Kidney (tissue), 14 donors: ENCODE data around the gene TNS3. TPM values are rescaled to one million over a fixed set of nuclear protein-coding genes. Genes with fewer than 3 reads are reported as not detected.

Source experiments
- DNase-seq, 5 donors: peaks; one replicate each; pipeline ENCODE4 v3.0.0-alpha.2; 2013 to 2020
- FAIRE-seq: peaks from 2 replicates; lab custom pipeline; 2012; peaks lifted over from hg19 to GRCh38; lab: Jason Lieb, UNC
- H3K27ac ChIP-seq, 2 donors: one replicate each; pipeline ENCODE4 v1.7.0; 2013; ENCODE audit warnings: low read depth in 2 of 2, low read length in 2 of 2, inconsistent platforms in 1 of 2
- H3K27me3 ChIP-seq: one replicate; pipeline ENCODE4 v1.7.1; 2013; ENCODE audit warnings: low read length, inconsistent platforms; ENCODE audit not compliant: control insufficient read depth, insufficient read depth
- H3K36me3 ChIP-seq, 3 donors: one replicate each; pipeline versions ENCODE4 v1.7.0 to v1.7.1; 2013; ENCODE audit warnings: low read length in 3 of 3, control low read depth in 1 of 3, inconsistent platforms in 1 of 3; ENCODE audit not compliant: insufficient read depth in 3 of 3, control insufficient read depth in 2 of 3
- H3K4me1 ChIP-seq, 3 donors: one replicate each; pipeline versions ENCODE4 v1.7.0 to v1.7.1; 2013; ENCODE audit warnings: low read length in 3 of 3, inconsistent platforms in 1 of 3, low read depth in 1 of 3; ENCODE audit not compliant: control insufficient read depth in 2 of 3, insufficient read depth in 2 of 3
- H3K4me3 ChIP-seq, 3 donors: one replicate each; pipeline versions ENCODE4 v1.7.0 to v1.8.1; 2013; ENCODE audit warnings: low read length in 3 of 3, control low read depth in 1 of 3, inconsistent platforms in 1 of 3
- H3K9ac ChIP-seq, 3 donors: one replicate each; pipeline versions ENCODE4 v1.7.0 to v1.7.1; 2013; ENCODE audit warnings: low read length in 3 of 3, control low read depth in 1 of 3, inconsistent platforms in 1 of 3
- H3K9me3 ChIP-seq, 3 donors: one replicate each; pipeline versions ENCODE4 v1.7.0 to v1.7.1; 2013; ENCODE audit warnings: low read length in 3 of 3, control low read depth in 1 of 3, inconsistent platforms in 1 of 3; ENCODE audit not compliant: control insufficient read depth in 2 of 3, insufficient read depth in 1 of 3
- CTCF ChIP-seq: IDR thresholded peaks from 3 replicates; pipeline ENCODE4 v1.5.1; 2012; ENCODE audit warnings: mild to moderate bottlenecking, moderate library complexity, borderline replicate concordance; ENCODE audit not compliant: insufficient read depth; ENCODE audit errors: extremely low read depth
- intact Hi-C: fragments of 100-400 bp; cut with DNase I; formaldehyde crosslinking; loops from one replicate; pipeline ENCODE4 v1.11.1; 2022
- polyA plus RNA-seq: library from polyadenylated mRNA; stranded (reverse); fragments of 350-450 nt; fragmentation: Illumina TruSeq; extraction: RNeasy Lipid Tissue Mini Kit (QIAGEN cat#74804); gene quantifications from one replicate; pipeline ENCODE4 v1.2.3, GENCODE V29; 2014; ENCODE audit warnings: low read depth, low replicate concordance; ENCODE audit not compliant: insufficient read depth
- total RNA-seq: library from RNA; stranded (reverse); fragmentation: NEBNext Ultra II Directional; extraction: Animal tissue kit (Norgen Biotek cat#: 25700); gene quantifications from one replicate; pipeline ENCODE4 v1.2.1, GENCODE V29; 2021
- donor health status: control.
- donor health status: control.
- donor health status: control.
- donor health status: control.
- donor health status: control.
- donor health status: DM: yes; HTN: yes; CAD: no.
- donor health status: Normal renal cell carcinoma (clear cell type).

Gene TNS3
- total and polyA plus RNA-seq, 2 donors from 2014 or later, result 38.4 to 198 TPM

GRCh38 chr7:47231627-47232026 is 350.3 kb downstream of the TNS3 start:
- Histone ChIP-seq H3K4me3 (no peak overlapping the region), H3K36me3 (no peaks in the 10 kb centered on the region), H3K27ac (no peak overlapping the region), H3K9me3 (no peaks in the 10 kb centered on the region), H3K27me3 (no peaks in the 10 kb centered on the region), H3K9ac (no peak overlapping the region), H3K4me1 (peaks cover 0 to 3% (median 0%) of the 10 kb centered on the region in 3 donors)
- TF ChIP-seq CTCF, result no peak
- intact Hi-C loops, result no loop called here
- DNase-seq, result no peak
- no peak for FAIRE-seq

- intact Hi-C loops, result no loop called here
- no peak overlapping the region for H3K9ac ChIP-seq
- H3K36me3 ChIP-seq, result no peaks in the 10 kb centered on the region
- H3K4me3 ChIP-seq, result no peak overlapping the region
- no peaks in the 10 kb centered on the region for H3K9me3 ChIP-seq
- FAIRE-seq (no peak), DNase-seq (no peak)
- peaks cover 0 to 3% (median 0%) of the 10 kb centered on the region in 3 donors for H3K4me1 ChIP-seq
- no peak overlapping the region for H3K27ac ChIP-seq
- no peaks in the 10 kb centered on the region for H3K27me3 ChIP-seq
- TF ChIP-seq CTCF, result no peak
Measured at GRCh38 chr7:47231032-47231431, 350.9 kb downstream of the TNS3 start.

DNA sequence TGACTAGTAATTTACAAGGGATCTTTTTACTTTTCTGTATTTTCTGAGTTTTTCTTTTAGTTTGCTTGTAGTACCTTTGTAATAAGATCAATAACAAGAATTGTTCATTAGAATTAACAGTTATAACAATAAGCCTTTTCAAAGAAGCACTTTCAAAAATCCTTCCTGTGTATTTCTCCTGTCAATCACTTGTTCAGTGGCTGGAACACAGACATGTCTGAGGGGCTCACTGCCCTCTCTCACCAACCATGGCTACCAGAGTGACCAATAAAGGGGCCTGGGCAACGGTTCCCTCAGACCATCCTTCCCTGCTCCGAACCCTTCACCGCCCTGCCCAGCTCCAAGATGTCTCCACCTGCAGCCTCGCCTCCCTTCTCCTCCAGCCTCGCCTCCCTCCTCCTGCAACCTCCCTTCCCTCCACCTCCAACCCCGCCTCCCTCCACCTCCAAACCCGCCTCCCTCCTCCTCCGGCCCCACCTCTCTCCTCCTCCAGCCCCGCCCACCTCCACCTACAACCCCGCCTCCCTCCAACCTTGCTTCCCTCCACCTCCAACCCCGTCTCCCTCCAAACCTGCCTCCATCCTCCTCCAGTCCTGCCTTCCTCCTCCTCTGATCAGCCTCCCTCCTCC is 353.4 kb downstream of the TNS3 start:
- no peaks in the 10 kb centered on the region for H3K36me3 ChIP-seq
- H3K4me3 ChIP-seq, result no peak overlapping the region
- H3K9me3 ChIP-seq, result no peaks in the 10 kb centered on the region
- intact Hi-C loops, result no loop called here
- TF ChIP-seq CTCF, result no peak
- H3K4me1 ChIP-seq, result peaks cover 0 to 3% (median 0%) of the 10 kb centered on the region in 3 donors
- H3K27ac ChIP-seq, result no peak overlapping the region
- H3K9ac ChIP-seq, result no peak overlapping the region
- peak in 1 of 5 donors; percentile 62 for DNase-seq
- H3K27me3 ChIP-seq, result no peaks in the 10 kb centered on the region
- no peak for FAIRE-seq
